HFF-Myc (cell line): Measurements from ENCODE around the gene FOXF1.

Experiments
- DNase-seq: peaks from one replicate; pipeline ENCODE4 v3.0.0-alpha.2; 2011; ENCODE audit warnings: low read depth; ENCODE audit errors: extremely low read depth
- H3K4me3 ChIP-seq: replicated peaks from 2 replicates; pipeline ENCODE4 v1.5.1; 2011; ENCODE audit warnings: low read depth, mild to moderate bottlenecking, control low read depth, low read length
- TF ChIP-seq, protein P1 (sequence below): IDR thresholded peaks from 2 replicates; pipeline ENCODE4 v1.5.1; 2012; ENCODE audit warnings: mild to moderate bottlenecking, low read depth, low read length, control low read depth; ENCODE audit errors: missing control alignments

The FOXF1 gene

DNA sequence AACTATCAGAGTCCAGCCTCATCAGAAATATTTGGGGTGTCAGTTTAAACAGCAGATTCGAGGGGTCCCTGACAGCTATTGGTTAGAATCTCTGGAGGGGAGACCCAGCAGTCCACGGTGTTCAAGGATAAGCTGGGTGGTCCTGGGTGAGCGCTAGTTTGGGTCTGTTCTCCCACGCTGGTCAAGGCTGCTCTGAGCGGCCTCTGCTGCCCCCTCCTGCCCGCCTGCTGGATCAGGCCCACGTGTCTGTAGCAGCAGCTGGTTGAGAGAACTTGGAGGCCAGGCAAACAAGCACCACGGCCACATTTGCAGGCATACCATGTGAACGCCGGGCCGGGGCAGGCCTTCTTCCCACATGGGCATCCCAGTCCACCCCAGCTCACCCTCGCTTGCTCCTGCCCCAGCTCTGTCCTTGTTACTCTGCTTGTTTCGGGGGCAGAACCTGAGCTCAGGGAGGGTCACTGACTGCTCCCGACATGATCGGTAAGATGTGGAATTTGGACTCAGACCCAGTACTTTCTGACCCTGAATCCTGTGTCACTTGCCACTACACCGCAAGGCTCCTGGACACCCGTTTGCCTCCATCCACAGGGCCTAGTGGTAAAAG is 7.4 kb downstream of the FOXF1 start:
- DNase-seq, result peak; percentile 49
- no peak overlapping the region for H3K4me3 ChIP-seq
- TF ChIP-seq, protein P1, sequence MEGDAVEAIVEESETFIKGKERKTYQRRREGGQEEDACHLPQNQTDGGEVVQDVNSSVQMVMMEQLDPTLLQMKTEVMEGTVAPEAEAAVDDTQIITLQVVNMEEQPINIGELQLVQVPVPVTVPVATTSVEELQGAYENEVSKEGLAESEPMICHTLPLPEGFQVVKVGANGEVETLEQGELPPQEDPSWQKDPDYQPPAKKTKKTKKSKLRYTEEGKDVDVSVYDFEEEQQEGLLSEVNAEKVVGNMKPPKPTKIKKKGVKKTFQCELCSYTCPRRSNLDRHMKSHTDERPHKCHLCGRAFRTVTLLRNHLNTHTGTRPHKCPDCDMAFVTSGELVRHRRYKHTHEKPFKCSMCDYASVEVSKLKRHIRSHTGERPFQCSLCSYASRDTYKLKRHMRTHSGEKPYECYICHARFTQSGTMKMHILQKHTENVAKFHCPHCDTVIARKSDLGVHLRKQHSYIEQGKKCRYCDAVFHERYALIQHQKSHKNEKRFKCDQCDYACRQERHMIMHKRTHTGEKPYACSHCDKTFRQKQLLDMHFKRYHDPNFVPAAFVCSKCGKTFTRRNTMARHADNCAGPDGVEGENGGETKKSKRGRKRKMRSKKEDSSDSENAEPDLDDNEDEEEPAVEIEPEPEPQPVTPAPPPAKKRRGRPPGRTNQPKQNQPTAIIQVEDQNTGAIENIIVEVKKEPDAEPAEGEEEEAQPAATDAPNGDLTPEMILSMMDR, result peak; percentile 80

DNA sequence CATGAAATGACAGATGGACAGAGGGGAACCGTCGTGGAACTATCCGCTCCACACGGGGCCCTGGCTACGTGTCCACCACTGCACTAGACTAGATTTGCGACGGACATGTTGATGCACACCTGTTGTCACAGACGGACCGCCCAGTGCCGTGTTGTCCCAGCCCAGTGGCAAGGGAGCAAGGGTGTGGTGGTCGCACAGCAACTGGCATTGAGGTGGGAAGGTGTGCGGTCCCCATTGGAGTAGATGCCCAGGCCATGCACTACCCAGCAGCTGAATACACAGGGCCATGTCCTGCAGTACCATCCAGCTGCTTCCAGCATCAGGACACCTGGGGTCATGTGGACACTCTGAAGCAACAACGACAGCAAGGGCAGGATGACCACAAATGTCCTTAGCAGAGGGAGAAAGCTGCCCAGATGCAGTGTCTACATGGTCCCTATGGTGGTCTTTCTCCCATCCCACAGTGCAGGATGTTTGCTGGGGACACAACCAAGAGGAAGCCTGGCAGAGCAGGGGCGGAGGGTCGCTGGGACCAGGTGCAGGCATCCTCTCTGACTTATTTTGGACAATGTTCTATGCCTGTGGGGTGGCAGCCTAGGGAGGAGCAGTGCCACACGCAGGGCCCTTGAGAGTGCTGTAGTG is 8.8 kb downstream of the FOXF1 start:
- DNase-seq, result no peak
- no peak overlapping the region for H3K4me3 ChIP-seq
- TF ChIP-seq, protein P1, result no peak

DNA sequence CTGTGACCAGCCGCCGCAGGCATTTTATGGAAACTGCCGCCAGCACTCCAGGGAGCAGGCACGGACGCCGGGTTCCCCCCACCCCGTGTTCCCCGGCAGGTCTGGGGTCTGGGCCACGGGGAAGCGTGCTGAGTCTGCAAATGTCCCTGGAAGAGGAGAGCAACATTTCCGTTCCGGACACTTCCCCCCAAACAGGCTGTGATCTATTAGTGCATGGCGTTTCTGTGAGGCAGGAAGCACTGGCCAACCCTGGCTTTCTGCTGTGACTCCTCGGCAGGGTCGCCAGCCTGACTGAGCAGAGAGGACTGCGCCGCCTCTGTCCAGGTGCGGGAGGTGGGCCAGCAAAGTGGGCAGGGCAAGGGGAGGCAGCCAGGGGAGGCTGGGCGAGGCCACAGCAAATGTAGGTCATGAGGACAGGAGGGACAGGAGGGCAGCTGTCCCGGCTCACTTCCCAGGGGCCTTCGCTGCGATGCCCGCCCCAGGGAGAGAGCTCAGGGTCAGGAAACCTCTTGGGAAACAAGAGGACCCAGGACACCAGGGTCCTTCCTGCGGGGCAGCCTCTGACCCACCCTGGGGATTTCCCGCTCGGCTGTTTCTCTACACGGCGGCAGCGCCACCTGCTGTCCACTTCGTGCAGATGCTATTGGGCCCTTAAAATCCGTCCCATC is 9.5 kb downstream of the FOXF1 start:
- DNase-seq, result no peak
- TF ChIP-seq, protein P1, result peak; percentile 89
- no peak overlapping the region for H3K4me3 ChIP-seq

DNA sequence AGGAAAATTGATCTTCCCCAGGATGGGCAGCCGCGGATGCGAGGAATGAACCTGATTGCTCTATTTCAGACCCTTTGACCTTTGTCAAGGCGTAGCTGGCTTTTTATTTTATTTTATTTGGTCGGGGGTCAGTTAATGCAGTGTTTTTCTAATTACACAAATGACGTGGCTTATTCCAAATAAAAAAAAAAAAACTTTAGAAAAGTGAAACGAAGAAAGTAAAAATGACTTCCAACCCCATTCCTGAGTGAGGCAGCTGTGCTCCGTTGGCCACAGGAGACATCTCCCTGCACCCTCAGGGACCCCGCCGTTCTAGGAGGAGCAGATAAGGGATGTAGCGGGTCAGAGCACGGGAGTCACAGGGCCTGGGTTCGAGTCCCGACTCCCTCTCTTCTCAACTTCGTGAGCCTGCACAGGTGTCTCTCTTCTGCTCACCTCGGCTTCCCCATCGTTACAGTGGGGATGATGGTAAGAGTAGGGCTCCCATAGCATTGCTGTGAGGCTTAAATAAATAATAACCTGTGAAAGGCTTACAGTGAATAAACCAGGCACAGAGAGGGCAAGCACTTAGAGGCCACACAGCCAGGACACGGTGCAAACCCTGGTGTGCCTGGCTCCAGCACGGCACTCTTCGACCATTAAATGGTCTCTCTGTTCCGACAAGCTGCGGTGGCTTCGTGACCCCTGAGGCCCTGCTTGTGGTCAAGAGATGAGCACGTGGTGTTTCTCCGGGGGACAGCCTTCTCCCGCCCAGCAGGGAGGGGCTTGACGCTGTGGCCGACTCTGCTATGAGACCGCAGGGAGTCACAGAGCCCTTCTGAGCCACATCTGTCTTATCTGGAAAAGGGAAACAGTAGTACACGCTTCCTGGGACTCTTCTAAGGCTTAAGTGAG is 10.2 kb downstream of the FOXF1 start:
- H3K4me3 ChIP-seq, result no peak overlapping the region
- no peak for DNase-seq
- TF ChIP-seq, protein P1, result no peak

DNA sequence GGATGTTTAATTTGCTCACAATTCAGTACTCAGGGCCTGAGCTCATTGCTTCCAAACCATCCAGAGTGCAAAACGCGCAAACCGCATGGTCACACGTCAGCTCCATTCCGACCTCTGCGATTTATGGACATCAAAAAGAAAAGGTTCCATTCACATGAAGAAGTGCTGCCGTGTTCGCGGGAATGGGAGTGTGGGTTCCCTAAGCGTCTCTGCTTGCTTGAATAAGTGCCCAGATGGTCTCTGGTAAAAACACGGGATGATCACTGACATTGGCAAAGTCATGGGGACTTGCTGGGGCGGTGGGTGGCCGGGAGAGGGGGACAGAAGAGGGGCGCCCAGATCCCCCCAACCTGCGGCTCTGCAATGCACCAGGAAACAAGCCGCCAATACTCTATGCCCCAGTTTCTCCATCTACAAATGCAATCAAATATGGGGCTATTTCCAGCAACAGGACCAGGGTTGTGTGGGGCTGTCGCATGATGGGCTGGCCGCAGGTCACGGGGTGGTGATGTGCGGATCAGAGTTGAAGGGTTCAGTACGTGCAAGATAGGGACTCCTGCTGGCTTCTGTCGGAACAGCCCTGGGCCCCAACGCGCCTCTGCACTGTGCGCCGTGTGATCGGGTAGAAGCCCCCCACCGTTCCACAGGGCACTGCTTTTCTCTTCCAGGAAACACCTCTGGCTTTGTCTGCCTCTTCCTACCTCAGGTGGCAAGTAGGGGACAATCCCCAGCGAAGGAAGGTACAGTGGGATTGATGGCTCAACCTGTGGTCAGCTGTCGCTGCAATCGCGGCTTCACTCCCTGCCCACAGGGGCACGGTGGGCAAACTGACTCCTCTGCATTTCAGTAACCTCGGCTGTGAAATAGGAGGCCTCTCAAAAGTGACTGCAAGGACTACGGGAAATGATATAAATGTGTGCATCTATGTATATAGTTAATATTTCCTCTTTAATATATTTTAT is 11.2 kb downstream of the FOXF1 start:
- DNase-seq, result no peak
- H3K4me3 ChIP-seq, result no peak overlapping the region
- TF ChIP-seq, protein P1, result no peak
